ENCODE data around the gene EIF2S3B. TPM values are rescaled to one million over a fixed set of nuclear protein-coding genes. Genes with fewer than 3 reads are reported as not detected.

EIF2S3B gene
- total and polyA plus RNA-seq, 4 donors = 0.06 to 2.4 (median 1.1) TPM

- 69 to 86% methylated on average over 1 of the region's 1 CpG for WGBS, 2 donors
- no peak for ATAC-seq (ENCODE audit: insufficient read depth, low FRiP score)
- no peak for TF ChIP-seq CTCF (IDR thresholded peaks at IDR 0.05; ENCODE audit: control extremely low read depth, extremely low read depth)
These were observed 2.2 kb upstream of the EIF2S3B start for GRCh38 chr12:10503460-10503859.

GRCh38 chr12:10511756-10512355 lies 6.2 kb downstream of the EIF2S3B start:
- H3K27ac ChIP-seq (ENCODE audit: low read depth in 1 of 2, low read length in 1 of 2) = no peak overlapping the region
- H3K4me1 ChIP-seq (ENCODE audit: control insufficient read depth in 5 of 5, insufficient read depth in 5 of 5, low read length in 5 of 5) = no peaks in the 10 kb centered on the region
- no peak overlapping the region for H3K9ac ChIP-seq (ENCODE audit: insufficient read depth in 1 of 2, low read length in 2 of 2)
- WGBS, 2 donors = 62 to 84% methylated on average over 5 of the region's 5 CpGs
- no peak for ATAC-seq (ENCODE audit: insufficient read depth, low FRiP score)
- H3K27me3 ChIP-seq (ENCODE audit: control insufficient read depth in 3 of 3, insufficient read depth in 3 of 3, low read length in 2 of 3) = no peaks in the 10 kb centered on the region
- no peak overlapping the region for H3K4me3 ChIP-seq
- no peaks in the 10 kb centered on the region for H3K9me3 ChIP-seq (ENCODE audit: control insufficient read depth in 4 of 4, insufficient read depth in 3 of 4, low read length in 3 of 4)
- no peak for TF ChIP-seq CTCF (IDR thresholded peaks at IDR 0.05; ENCODE audit: control extremely low read depth, extremely low read depth)
- H3K36me3 ChIP-seq (ENCODE audit: control insufficient read depth in 4 of 4, insufficient read depth in 4 of 4, low read length in 4 of 4) = no peaks in the 10 kb centered on the region
- no peak for DNase-seq

More at GRCh38 chr12:10503460-10503859, 2.2 kb upstream of the EIF2S3B start:
- no peaks in the 10 kb centered on the region for H3K27me3 ChIP-seq (ENCODE audit: control insufficient read depth in 3 of 3, insufficient read depth in 3 of 3, low read length in 2 of 3)
- H3K4me1 ChIP-seq (ENCODE audit: control insufficient read depth in 5 of 5, insufficient read depth in 5 of 5, low read length in 5 of 5) = no peaks in the 10 kb centered on the region
- H3K9ac ChIP-seq (ENCODE audit: insufficient read depth in 1 of 2, low read length in 2 of 2) = no peak overlapping the region
- H3K4me3 ChIP-seq = no peak overlapping the region
- no peaks in the 10 kb centered on the region for H3K36me3 ChIP-seq (ENCODE audit: control insufficient read depth in 4 of 4, insufficient read depth in 4 of 4, low read length in 4 of 4)
- no peak for DNase-seq
- H3K27ac ChIP-seq (ENCODE audit: low read depth in 1 of 2, low read length in 1 of 2) = no peak overlapping the region
- peaks cover 0 to 3% (median 0%) of the 10 kb centered on the region in 4 donors for H3K9me3 ChIP-seq (ENCODE audit: control insufficient read depth in 4 of 4, insufficient read depth in 3 of 4, low read length in 3 of 4)

- no peaks in the 10 kb centered on the region for H3K27me3 ChIP-seq (ENCODE audit: control insufficient read depth in 3 of 3, insufficient read depth in 3 of 3, low read length in 2 of 3)
- no peaks in the 10 kb centered on the region for H3K4me1 ChIP-seq (ENCODE audit: control insufficient read depth in 5 of 5, insufficient read depth in 5 of 5, low read length in 5 of 5)
- no peak for ATAC-seq (ENCODE audit: insufficient read depth, low FRiP score)
- no peak for DNase-seq
- H3K27ac ChIP-seq (ENCODE audit: low read depth in 1 of 2, low read length in 1 of 2) = no peak overlapping the region
- no peak for TF ChIP-seq CTCF (IDR thresholded peaks at IDR 0.05; ENCODE audit: control extremely low read depth, extremely low read depth)
- H3K9ac ChIP-seq (ENCODE audit: insufficient read depth in 1 of 2, low read length in 2 of 2) = no peak overlapping the region
- no peaks in the 10 kb centered on the region for H3K9me3 ChIP-seq (ENCODE audit: control insufficient read depth in 4 of 4, insufficient read depth in 3 of 4, low read length in 3 of 4)
- 83 to 87% methylated on average over 4 of the region's 4 CpGs for WGBS, 2 donors
- H3K4me3 ChIP-seq = no peak overlapping the region
- no peaks in the 10 kb centered on the region for H3K36me3 ChIP-seq (ENCODE audit: control insufficient read depth in 4 of 4, insufficient read depth in 4 of 4, low read length in 4 of 4)
These were observed 7.1 kb downstream of the EIF2S3B start for GRCh38 chr12:10512798-10513197.

- no peak for TF ChIP-seq CTCF (IDR thresholded peaks at IDR 0.05; ENCODE audit: control extremely low read depth, extremely low read depth)
- DNase-seq = no peak
- H3K27ac ChIP-seq (ENCODE audit: low read depth in 1 of 2, low read length in 1 of 2) = no peak overlapping the region
- H3K4me1 ChIP-seq (ENCODE audit: control insufficient read depth in 5 of 5, insufficient read depth in 5 of 5, low read length in 5 of 5) = no peaks in the 10 kb centered on the region
- H3K9me3 ChIP-seq (ENCODE audit: control insufficient read depth in 4 of 4, insufficient read depth in 3 of 4, low read length in 3 of 4) = no peaks in the 10 kb centered on the region
- H3K4me3 ChIP-seq = no peak overlapping the region
- H3K9ac ChIP-seq (ENCODE audit: insufficient read depth in 1 of 2, low read length in 2 of 2) = no peak overlapping the region
- no peaks in the 10 kb centered on the region for H3K27me3 ChIP-seq (ENCODE audit: control insufficient read depth in 3 of 3, insufficient read depth in 3 of 3, low read length in 2 of 3)
- no peak for ATAC-seq (ENCODE audit: insufficient read depth, low FRiP score)
- 69 to 85% methylated on average over 2 of the region's 2 CpGs for WGBS, 2 donors
- H3K36me3 ChIP-seq (ENCODE audit: control insufficient read depth in 4 of 4, insufficient read depth in 4 of 4, low read length in 4 of 4) = no peaks in the 10 kb centered on the region
These were observed 15.9 kb downstream of the EIF2S3B start for GRCh38 chr12:10521555-10521954.
